ENCODE results near the gene PPM1D.

The PPM1D gene

GRCh38 chr17:60573236-60574051 lies 26.5 kb upstream of the PPM1D start:
- peaks cover 0 to 12% (median 0%) of the 10 kb centered on the region in 4 donors for H3K4me1 ChIP-seq

DNA sequence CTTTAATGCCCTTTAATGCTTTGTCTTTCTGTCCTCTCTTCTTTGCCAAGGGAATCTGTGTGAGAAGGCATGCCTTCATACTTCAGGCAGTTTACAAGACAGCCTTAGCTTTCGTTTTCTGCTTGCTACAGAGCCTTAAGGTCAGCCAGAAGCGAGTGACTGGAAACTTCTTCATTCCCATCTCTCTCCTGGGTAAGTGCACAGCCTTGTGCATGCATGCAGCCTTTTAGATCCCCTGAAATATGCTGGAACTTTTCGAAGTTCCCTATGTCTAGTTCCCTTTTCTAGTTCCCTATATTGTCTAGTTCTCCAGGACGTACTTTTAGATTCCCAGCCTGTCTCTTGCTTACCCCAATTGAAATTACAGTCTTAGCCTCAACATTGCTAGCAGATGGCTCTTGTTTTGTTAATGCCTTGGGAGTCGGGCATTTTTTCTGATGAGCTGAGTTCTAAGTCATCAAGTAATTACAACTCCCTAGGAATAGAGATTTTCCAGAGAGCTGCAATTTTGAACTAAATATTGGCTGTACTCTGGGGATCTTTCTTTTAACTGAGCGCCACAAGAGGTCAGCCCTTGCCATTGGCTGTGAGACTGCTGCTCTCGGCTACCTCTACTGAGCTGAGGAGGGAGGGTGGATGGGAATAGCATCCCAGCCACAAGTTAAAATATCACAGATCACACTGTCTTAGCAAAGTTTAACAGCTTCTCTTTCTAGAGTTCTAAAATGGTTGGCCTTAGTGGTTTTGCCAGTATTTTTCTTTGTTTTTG lies 22.7 kb upstream of the PPM1D start:
- peak; percentile 18 to 44 for TF ChIP-seq CTCF (IDR thresholded peaks at IDR 0.05)
- Histone ChIP-seq H3K27ac (peak overlapping the region; percentile 55 to 71), H3K4me1 (peaks cover 0 to 12% (median 0%) of the 10 kb centered on the region in 4 donors), H3K36me3 (no peaks in the 10 kb centered on the region), H3K27me3 (no peaks in the 10 kb centered on the region), H3K4me3 (peak overlapping the region; percentile 41 to 48), H3K9me3 (no peaks in the 10 kb centered on the region)
- peak in 1 of 2 donors; percentile 48 for DNase-seq
- intact Hi-C loops (cut with DNase I; ENCODE audit: low total_unique reads), result loop anchor here (5.0 kb wide), 1 partner anchor 65 kb away; no protein-coding TSS in a partner anchor

More at GRCh38 chr17:60573236-60574051, 26.5 kb upstream of the PPM1D start:
- Histone ChIP-seq H3K4me3 (no peak overlapping the region), H3K9me3 (no peaks in the 10 kb centered on the region), H3K36me3 (no peaks in the 10 kb centered on the region), H3K27ac (no peak overlapping the region), H3K27me3 (no peaks in the 10 kb centered on the region)
- intact Hi-C loops (cut with DNase I; ENCODE audit: low total_unique reads), result no loop called here
- TF ChIP-seq CTCF (IDR thresholded peaks at IDR 0.05), result no peak
- DNase-seq, result no peak

- no peak overlapping the region for H3K27ac ChIP-seq
- DNase-seq, result no peak
- no peaks in the 10 kb centered on the region for H3K36me3 ChIP-seq
- no peak for TF ChIP-seq CTCF (IDR thresholded peaks at IDR 0.05)
- H3K9me3 ChIP-seq, result no peaks in the 10 kb centered on the region
- no peaks in the 10 kb centered on the region for H3K27me3 ChIP-seq
- H3K4me1 ChIP-seq, result peaks cover 0 to 12% (median 0%) of the 10 kb centered on the region in 4 donors
- intact Hi-C loops (cut with DNase I; ENCODE audit: low total_unique reads), result loop anchor here (5.0 kb wide), 1 partner anchor 63 kb away; no protein-coding TSS in a partner anchor
- H3K4me3 ChIP-seq, result no peak overlapping the region
Observed at GRCh38 chr17:60579090-60579489, 20.9 kb upstream of the PPM1D start.

DNA sequence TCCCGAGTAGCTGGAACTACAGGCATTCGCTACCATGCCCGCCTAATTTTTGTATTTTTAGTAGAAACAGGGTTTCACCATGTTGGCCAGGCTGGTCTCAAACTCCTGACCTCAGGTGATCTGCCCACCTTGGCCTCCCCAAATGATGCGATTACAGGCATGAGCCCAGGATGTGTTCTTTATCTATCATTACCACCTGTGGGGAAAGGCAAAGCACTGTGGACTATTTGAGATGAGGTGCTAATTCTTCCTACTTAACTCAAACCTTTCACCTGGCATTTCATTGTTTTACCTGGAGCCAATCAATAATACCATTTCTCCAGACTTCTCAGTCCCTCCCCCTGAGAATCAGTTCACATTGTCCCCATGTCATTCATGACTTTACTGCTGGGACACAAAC lies 20.4 kb upstream of the PPM1D start:
- no peaks in the 10 kb centered on the region for H3K27me3 ChIP-seq
- DNase-seq, result no peak
- no peak for TF ChIP-seq CTCF (IDR thresholded peaks at IDR 0.05)
- H3K9me3 ChIP-seq, result no peaks in the 10 kb centered on the region
- no peaks in the 10 kb centered on the region for H3K36me3 ChIP-seq
- no peak overlapping the region for H3K4me3 ChIP-seq
- intact Hi-C loops (cut with DNase I; ENCODE audit: low total_unique reads), result loop anchor here (5.0 kb wide), 1 partner anchor 63 kb away; no protein-coding TSS in a partner anchor
- H3K27ac ChIP-seq, result no peak overlapping the region
- peaks cover 0 to 12% (median 0%) of the 10 kb centered on the region in 4 donors for H3K4me1 ChIP-seq

DNA sequence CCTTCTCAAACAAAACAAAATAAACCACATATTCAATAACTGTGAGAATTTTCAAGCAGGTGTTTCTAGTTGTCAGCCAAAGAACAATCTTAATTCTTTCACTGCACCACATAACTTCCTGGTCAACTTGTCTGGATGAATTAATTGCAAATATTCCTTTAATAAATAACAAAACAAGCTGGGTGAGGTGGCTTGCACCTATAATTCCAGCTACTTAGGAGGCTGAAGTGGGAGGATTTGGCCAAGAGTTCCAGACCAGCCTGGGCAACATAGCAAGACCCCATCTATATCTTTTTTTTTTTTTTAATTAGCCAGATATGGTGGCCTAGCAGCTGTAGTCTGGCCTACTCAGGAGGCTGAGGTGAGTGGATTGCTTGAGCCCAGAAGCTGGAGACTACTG lies 17.0 kb upstream of the PPM1D start:
- peaks cover 0 to 1% (median 0%) of the 10 kb centered on the region in 4 donors for H3K4me1 ChIP-seq
- no peaks in the 10 kb centered on the region for H3K36me3 ChIP-seq
- no peak overlapping the region for H3K4me3 ChIP-seq
- H3K27ac ChIP-seq, result no peak overlapping the region
- no peaks in the 10 kb centered on the region for H3K9me3 ChIP-seq
- DNase-seq, result no peak
- no peaks in the 10 kb centered on the region for H3K27me3 ChIP-seq
- no peak for TF ChIP-seq CTCF (IDR thresholded peaks at IDR 0.05)
- intact Hi-C loops (cut with DNase I; ENCODE audit: low total_unique reads), result no loop called here
